Glomerular visceral epithelial cell (primary cell): Measurements from ENCODE around the gene KYNU.
"Not testable (repeated sequence)": the region's sequence is repeated elsewhere in the genome, so short reads cannot be mapped to it uniquely, and the experiment has no call there.

Experiments used
- DNase-seq: peaks from one replicate; pipeline ENCODE4 v3.0.0-alpha.2; 2016; ENCODE audit errors: extremely low spot score

The KYNU gene

DNA sequence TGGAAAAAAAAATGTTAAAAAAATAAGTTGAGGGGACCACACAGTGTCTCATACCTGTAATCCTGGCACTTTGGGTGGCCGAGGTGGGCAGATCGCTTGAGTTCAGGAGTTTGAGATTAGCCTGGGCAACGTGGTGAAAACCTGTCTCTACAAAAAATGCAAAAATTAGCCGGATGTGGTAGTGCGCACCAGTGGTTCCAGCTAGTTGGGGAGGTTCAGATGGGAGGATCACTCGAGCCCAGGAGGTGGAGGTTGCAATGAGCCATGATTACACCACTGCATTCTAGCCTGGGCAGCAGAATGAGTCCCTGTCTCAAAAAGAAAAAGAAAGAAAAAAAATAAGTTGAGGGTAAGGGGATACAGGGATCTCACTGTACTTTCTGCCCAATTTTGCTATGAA is 6.1 kb upstream of the KYNU start:
- no peak for DNase-seq

DNA sequence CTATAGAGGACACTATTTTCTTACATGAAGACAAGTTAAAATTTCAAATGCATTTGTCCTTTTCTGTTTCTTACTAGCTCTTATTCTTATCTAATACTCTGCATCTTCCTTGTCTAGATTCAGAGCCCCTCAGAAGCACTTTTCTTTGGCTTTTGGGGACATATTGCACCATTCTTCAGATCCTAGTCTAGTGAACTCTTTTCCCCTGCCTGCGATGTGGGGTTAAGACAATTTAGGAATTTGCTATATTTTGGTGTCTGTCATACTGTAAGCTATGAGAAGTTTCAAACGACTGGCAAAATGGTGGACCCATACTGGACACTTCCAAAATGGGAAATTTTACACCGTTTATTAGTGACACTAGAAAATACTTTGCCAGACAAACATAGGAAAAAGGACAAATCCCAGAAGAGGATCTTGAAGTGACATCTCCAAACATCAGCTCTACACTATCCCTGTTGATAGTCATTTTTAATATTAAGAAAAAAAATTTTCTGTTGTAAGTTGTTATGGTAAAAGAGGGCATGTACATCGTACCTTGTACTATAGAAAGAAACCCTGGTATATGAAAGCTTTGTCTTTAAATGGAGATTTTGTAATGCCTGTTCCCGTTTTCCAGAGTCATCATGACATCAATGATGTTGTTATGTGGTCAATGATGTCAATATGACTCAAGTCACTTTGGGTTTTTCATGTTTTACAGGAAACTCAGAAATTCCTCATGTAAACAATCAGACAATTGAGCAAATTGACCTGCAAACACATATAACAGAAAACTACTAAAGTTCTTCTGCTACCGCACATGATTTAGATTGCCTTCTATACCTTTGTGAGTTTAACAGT is 4.4 kb upstream of the KYNU start:
- peak; percentile 8 for DNase-seq

DNA sequence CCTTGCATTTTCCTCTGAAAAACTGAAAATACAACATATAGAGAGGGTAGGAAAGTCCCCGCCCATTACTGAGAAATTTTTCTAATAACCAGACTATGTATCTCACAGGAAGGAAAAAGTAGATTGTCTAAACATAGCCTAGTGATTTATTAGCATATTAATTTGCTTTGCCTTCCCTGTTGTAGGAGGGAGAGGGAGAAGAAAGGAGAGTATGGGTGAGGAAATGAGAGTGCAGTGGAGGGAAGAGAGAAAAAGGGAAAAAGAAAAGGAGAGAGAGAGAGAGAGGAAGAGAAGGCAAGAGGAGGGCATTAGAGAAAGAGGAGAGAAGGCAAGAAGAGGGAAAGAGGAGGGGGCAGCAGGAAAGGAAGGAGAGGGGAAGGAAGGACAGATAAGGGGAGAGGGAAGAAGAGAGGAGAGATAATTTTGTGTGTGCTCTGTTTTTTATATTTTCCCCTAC is 3.6 kb upstream of the KYNU start:
- no peak for DNase-seq

DNA sequence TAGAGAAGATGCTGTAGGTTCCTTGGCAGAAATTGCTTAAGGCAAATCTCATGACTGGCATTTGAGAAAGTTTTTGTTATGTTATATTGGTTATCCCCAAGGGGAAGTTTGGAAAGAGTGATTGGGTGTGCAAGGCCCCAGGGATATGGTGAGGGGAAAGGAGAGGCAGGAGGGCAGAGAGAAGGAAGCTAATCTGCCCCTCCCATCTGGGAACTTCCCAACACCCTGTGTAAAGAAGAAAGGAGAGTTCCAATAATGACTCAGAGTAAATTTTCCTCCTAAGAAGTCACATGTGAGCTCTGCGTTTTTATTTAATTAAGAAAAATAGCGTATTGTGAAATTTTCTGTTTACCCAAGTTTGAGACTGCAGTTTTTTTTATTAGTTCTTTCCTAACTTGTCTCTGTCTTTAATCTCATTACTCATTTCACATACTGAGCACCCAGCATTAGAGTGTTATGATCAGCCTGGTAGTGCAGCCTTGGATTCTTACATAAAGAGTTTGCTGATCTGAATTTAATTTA is 3.1 kb upstream of the KYNU start:
- peak; percentile 60 for DNase-seq

DNA sequence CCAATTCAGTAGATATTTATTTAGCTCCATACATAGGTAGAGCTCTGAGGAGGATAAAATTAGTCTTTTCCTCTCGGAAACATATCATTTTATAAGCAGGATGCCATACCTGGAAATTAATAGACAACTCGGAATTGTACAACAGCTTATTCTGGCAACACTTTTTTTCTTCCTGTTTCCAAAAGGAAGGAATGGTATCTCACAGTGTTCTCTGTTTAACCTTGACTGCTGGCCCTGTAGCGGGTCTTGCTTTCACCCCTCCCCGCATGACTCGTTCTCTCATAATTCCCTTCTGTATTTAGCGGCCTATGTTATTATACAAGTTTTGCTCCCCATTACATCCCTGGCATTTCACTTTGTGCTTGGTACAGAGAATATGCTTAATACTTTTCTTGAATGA is 2.5 kb upstream of the KYNU start:
- no peak for DNase-seq

DNA sequence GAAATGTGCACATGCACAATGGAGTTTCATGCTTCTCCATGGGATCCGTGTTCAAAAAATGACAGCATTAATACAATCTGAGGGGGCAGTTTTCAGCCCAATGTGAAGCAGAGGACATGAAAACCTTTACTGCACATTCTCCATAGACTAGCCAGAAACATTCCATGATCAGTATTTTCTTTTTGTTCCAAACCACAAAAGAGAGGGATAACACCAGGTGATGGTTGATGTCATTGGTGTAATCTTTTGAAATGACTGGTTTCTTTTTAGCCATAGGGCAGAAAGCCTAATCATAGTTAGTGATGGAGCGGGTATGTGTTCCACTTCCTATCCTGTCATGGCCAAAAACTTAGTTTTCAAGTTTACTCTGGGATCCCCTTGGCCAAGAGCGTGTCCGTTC is 1.8 kb upstream of the KYNU start:
- DNase-seq = no peak

DNA sequence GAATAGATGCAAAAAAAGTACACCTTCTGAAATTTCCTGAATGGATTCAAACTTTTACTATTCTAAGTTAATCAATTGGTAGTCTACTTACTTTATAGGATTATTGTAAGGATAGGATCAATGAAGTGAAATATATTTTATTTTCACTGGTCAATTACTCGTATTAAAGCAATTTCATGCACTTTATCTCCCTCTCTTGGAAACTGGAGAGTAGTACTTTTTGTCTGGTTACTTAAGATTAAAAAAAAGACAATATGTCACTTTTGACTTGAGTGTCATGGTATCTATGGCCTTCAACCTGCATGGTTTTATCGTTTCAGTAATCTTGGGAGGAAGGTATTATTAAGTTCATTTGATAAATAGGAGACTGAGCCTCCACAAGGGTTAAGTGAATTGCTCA is 1.0 kb upstream of the KYNU start:
- no peak for DNase-seq

DNA sequence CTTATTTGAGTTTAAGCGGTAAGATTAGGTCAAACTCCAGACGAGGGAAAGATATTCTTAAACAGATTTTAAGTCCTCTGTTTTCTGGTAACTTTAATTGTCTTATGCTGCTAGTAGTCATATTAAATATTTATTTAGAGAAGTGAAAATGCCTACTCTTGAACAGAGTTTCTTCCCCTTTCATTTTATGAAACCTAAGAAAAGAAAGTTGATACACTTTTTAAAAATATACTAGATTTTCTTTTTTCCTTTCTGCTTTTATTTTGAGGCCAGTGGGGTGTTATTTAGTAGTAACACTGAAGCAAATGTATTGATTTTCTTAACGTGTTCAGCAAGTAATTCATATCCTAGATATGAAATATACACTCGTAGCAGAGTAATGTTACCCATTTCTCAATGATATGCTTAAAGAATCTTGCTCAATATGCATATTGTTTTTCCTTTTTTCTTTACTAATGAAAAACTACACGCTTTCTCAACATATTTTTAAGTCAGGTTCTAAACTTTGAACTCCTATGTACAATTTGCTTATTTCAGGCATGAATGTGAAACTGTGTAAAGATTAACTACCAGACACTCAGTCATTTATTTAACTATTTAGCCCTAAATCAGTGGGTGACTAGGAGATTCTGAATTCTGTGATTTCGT is 691 bp downstream of the KYNU start:
- no peak for DNase-seq

DNA sequence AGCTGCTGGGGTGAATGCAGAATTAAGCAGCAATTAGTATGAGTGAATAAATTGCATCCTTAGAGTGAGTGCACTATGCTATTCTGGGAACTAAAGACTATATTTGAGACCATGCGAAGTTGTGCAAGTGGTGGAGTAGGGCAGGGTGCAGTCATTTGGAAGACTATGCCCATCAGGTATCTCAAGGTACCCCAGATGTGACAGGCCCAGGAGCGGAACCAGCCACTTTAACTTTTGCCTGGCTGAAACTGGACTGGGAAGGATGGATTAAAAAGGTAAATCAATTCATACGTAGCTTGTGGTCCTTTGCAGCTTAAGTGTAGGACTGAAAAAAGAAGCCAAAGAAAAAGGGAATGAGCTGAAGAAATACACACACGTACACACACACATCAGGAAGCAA is 1.7 kb downstream of the KYNU start:
- DNase-seq = no peak

DNA sequence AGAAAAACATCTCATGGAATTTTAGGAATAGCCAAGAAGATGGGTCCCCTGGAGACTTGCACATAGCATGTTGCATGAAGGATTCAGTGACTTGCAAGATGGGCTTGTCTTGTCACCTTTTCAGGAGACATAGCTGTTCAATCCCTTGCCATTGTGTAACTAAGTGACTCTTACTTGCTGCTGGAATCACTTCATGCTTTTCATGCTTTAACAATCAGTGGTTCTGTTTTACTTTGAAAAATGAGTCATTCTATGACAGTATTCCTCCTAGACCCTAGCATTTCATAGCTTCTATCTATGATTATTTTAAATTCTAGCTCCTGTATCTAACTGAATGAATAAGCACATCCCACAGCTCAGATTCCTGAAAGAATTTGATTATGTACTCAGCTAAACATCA is 2.8 kb downstream of the KYNU start:
- peak; percentile 38 for DNase-seq

DNA sequence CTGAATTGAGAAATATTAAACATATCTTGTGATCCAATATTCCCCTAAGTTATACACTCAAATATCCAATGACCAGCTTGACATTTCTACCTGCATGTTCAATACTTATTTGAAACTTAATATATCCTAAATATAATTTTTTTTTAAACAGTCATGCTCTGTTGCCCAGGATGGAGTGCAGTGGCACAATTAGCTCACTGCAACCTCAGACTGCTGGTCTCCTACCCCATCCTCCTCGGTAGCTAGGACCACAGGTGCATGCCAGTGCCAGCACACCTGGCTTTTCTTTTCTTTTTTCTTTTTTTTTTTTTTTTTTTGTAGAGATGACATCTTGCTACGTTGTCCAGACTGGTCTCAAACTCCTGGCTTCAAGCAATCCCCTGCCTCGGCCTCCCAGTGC is 4.2 kb downstream of the KYNU start:
- no peak for DNase-seq

DNA sequence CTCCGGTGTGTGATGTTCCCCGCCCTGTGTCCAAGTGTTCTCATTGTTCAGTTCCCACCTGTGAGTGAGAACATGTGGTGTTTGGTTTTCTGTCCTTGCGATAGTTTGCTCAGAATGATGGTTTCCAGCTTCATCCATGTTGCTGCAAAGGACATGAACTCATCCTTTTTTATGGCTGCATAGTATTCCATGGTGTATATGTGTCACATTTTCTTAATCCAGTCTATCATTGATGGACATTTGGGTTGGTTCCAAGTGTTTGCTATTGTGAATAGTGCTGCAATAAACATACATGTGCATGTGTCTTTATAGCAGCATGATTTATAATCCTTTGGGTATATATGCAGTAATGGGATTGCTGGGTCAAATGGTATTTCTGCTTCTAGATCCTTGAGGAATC is 5.0 kb downstream of the KYNU start:
- not testable (repeated sequence) for DNase-seq

DNA sequence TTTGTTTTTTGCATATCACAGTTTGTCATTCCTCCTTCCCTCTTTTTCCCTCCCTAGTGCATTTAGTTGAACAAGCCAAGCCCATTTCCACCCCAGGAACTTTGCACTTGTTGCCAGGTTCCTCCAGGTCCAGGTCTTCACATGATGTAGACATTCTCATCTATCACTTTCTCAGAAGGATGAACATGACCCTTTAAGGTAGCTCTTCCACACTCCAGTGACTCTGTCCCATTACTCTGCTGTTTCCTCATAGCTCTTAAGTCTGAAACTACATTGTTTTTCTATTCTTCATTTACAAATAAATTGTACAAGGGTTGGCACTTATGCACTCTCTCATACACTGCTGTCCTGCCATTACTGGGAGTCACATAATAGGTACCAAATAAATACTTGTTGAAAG is 6.1 kb downstream of the KYNU start:
- no peak for DNase-seq

DNA sequence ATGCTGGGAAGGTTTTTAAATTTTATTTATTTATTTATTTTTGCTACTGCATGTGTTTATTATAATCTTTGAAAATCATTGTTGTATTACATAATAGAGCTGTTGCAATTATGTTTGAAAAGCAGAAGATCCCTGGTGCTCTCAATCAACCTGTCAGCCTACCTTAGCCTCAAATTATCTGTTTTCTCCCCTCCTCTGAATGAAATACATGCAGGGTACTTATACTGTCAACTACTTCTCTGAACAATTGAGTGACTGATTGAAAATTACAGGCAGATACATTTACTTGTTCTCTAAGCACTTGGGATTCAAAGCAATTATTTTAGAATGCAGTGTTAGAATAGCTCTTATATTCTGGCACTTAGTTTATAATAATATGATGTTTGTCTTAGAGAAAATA is 8.1 kb downstream of the KYNU start:
- DNase-seq = no peak

DNA sequence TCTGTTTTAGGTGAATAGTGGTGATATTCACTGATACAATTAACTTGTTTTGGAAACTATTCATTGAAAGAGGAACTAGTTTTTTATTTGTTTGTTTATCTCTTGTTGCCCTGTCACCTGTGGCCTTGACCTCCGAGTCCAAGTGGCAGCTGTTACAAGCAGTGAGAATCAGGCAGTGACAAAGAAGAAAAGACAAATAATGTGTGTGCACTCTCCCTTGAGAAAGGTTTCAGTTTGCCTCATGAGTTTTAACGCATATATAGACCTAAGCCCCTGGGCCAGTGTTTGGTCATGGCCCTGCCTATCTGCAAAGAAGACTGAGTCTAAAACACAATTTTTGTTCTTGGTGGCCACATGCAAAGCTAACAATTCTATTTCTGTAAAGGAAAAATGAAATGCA is 15.3 kb downstream of the KYNU start:
- DNase-seq = no peak

DNA sequence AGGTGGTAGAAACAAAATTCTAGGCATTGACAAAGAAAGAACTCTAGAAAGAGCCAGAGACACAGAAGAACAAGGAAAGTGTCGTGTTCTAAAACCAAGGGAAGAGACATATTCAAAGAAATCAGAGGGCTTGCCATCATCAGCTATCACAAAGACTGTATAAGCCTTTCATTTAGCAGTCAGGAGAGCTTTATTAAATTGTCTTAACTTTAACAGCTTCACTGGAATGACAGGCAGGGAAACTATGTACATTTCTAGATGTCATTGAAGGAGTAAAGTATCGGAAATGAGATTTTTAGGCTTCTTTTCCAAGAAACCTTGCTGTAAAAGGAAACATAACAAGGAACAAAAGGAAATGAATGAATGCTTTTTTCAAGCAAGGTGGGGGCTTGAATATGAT is 15.8 kb downstream of the KYNU start:
- DNase-seq = no peak

DNA sequence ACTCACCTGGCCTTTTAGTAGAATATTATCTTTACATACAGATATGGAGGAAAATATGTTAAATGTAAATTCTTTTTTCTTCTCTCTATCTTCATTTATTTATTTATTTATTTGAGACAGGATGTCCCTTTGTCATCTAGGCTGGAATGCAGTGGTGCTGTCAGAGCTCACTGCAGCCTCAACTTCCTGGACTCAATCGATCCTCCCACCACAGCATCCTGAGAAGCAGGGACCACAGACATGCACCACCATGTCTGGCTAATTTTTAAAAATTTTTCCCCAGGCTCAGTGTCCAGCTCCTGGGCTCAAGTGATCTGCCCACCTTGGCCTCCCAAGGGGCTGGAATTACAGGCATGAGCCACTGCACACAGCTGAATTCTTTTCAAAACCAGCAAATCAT is 20.3 kb downstream of the KYNU start:
- no peak for DNase-seq

DNA sequence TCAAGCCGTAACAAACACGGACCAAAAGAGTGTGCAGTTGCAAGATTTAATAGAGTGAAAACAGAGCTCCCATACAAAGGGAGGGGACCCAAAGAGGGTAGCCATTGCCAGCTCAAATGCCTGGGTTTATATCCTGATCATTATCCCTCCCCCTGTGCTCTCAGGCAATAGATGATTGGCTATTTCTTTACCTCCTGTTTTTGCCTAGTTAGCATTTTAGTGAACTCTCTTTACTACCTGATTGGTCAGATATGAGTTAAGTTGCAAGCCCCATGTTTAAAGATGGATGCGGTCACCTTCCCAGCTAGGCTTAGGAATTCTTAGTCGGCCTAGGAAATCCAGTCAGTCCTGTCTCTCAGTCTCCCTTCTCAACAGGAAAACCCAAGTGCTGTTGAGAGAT is 22.9 kb downstream of the KYNU start:
- DNase-seq = not testable (repeated sequence)

DNA sequence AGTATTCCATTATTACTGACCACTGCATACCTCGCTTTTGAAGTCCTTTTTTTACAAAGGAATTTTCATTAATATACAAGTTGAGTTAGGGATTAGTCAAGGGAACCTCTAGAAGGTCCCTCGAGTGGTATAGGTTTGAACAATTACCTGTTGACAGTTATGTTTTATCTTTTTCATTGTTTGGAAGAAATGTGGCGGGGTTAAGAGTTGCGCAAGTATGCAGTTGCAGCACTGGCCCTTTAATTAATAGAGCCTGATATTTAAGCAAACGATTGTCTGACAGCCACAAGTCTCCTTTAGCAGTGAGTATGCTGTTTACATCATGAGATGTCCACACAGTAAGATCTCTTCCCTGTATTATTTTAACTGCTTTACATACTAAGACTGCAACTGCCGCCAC is 24.3 kb downstream of the KYNU start:
- DNase-seq = no peak

DNA sequence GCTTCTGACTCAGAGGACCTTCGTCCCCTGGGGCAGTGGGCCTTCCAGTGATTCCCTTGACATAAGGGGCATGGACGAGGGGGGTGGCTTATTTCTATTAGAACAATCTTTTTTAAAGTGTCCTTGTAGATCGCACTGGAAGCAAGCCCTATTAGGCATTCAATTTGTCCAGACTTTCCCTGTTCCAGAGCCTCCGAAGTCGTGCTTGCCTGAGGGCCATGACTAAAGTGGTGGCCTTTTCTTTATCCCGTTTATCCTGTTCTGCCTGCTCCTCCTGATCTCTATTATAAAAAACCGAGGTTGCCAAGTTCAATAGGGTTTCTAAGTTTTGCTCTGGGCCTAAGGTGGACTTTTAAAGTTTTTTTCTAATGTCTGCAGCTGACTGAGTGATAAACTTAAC is 26.3 kb downstream of the KYNU start:
- DNase-seq = not testable (repeated sequence)

DNA sequence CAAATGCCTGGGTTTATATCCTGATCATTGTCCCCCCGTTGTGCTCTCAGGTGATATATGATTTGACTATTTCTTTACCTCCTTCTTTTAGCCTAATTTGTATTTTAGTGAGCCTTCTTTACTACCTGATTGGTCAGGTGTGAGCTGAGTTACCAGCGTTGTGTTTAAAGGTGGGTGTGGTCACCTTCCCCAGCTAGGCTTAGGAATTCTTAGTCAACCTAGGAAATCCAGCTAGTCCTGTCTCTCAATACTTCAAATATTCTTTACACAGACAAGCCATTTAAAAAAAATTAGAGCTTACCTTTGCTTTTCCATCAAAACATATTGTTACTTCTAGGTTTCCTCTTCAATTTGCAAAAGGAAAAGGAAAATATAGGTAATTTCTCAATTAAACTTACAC is 30.2 kb downstream of the KYNU start:
- DNase-seq = no peak

DNA sequence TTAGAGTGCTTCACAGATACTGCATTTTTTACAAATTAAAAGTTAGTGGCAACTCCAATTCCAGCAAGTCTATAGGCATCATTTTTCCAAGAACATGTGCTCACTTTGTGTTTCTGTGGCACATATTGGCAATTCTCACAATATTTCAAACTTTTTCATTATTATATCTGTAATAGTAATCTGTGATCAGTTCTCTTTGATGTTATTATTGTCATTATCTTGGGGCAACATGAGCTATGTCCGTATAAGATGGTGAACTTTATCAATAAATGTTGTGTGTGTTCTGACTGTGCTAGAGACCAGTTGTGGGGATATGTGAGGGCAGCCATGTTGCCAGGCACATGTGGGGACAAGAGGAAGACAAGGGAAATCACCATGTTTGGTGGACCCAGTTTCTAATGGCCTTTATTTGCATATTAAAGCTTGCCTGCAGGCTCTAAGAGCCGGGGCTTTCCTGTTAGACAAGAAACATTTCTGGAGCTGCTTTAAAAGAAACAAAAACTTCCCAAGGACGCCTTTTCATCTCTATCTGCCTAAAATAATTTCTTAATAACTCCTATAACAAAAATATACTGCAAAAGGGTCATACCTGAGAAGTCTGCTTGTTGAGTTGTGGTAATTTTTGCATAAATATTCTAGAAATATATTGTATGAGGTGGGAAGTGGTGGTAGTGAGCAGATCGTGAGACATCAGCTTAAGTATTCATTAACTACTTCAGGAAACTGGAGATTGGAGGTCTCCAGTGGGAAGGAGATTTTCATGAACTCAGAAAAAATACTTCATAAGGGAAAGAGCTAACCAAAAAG is 37.2 kb downstream of the KYNU start:
- DNase-seq = no peak
